ENCODE measurements around the gene COPS6.

Gene COPS6

DNA sequence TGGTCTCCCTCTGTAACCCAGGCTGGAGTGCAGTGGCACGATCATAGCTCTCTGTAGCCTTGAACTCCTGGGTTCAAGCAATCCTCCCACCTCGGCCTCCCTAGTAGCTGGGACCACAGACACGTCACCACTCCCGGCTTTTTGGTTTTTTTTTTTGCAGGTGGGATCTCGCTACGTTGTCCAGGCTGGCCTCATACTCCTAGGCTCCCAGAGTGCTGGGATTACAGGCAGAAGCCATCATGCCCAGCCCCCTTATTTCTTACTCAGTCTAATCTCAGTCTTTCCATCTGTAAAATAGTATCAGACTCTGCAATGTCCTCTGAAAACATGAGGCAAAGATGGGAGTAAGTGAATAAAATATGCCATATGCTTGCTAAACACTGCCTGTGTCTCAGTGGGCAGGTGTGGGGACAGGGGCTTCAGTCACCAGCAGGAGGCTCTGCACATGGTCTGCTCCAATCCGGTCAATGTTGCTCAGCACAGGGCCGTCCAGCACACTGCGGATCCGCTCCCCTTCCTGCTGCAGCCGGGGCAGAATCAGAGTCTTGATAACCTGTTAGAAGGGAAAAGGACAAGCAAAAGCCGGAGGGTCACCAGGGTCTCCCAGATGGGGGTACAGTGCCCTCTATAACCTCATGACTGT lies 20.9 kb downstream of the COPS6 start:
- no peak for TF ChIP-seq ZFP3 (CRISPR knock-in tag; IDR thresholded peaks at IDR 0.05)
- no peak for TF ChIP-seq OSR1 (CRISPR knock-in tag; IDR thresholded peaks at IDR 0.05)
- no peak for TF ChIP-seq SNAI2 (CRISPR knock-in tag; IDR thresholded peaks at IDR 0.05)
- no peak for TF ChIP-seq ESRRG (CRISPR knock-in tag; IDR thresholded peaks at IDR 0.05)
- TF ChIP-seq TCF4 (CRISPR knock-in tag; IDR thresholded peaks at IDR 0.05; ENCODE audit: borderline replicate concordance), result no peak
- no peak for TF ChIP-seq GLIS3 (CRISPR knock-in tag; IDR thresholded peaks at IDR 0.05)
- no peak for TF ChIP-seq PPARA (CRISPR knock-in tag; IDR thresholded peaks at IDR 0.05; ENCODE audit: borderline replicate concordance)
- TF ChIP-seq TOX (CRISPR knock-in tag; IDR thresholded peaks at IDR 0.05; ENCODE audit: borderline replicate concordance), result no peak
- TF ChIP-seq, protein P1, sequence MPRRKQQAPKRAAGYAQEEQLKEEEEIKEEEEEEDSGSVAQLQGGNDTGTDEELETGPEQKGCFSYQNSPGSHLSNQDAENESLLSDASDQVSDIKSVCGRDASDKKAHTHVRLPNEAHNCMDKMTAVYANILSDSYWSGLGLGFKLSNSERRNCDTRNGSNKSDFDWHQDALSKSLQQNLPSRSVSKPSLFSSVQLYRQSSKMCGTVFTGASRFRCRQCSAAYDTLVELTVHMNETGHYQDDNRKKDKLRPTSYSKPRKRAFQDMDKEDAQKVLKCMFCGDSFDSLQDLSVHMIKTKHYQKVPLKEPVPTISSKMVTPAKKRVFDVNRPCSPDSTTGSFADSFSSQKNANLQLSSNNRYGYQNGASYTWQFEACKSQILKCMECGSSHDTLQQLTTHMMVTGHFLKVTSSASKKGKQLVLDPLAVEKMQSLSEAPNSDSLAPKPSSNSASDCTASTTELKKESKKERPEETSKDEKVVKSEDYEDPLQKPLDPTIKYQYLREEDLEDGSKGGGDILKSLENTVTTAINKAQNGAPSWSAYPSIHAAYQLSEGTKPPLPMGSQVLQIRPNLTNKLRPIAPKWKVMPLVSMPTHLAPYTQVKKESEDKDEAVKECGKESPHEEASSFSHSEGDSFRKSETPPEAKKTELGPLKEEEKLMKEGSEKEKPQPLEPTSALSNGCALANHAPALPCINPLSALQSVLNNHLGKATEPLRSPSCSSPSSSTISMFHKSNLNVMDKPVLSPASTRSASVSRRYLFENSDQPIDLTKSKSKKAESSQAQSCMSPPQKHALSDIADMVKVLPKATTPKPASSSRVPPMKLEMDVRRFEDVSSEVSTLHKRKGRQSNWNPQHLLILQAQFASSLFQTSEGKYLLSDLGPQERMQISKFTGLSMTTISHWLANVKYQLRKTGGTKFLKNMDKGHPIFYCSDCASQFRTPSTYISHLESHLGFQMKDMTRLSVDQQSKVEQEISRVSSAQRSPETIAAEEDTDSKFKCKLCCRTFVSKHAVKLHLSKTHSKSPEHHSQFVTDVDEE (CRISPR knock-in tag; IDR thresholded peaks at IDR 0.05), result no peak
- TF ChIP-seq CSDC2 (CRISPR knock-in tag; IDR thresholded peaks at IDR 0.05), result no peak
- TF ChIP-seq ZNF70 (CRISPR knock-in tag; IDR thresholded peaks at IDR 0.05), result no peak
- TF ChIP-seq ZNF565 (CRISPR knock-in tag; conservative IDR thresholded peaks at IDR 0.05; ENCODE audit: low read depth), result no peak
- no peak for TF ChIP-seq CREB5 (CRISPR knock-in tag; IDR thresholded peaks at IDR 0.05; ENCODE audit: low read depth)
- TF ChIP-seq ZNF8 (CRISPR knock-in tag; IDR thresholded peaks at IDR 0.05), result no peak
- peak; percentile 42 for ATAC-seq

GRCh38 chr7:100111156-100111555 lies 22.4 kb downstream of the COPS6 start:
- no peak for ATAC-seq
- TF ChIP-seq ZFP30 (CRISPR knock-in tag; IDR thresholded peaks at IDR 0.05), result no peak
- TF ChIP-seq TCF4 (CRISPR knock-in tag; IDR thresholded peaks at IDR 0.05; ENCODE audit: borderline replicate concordance), result no peak
- TF ChIP-seq ZNF70 (CRISPR knock-in tag; IDR thresholded peaks at IDR 0.05), result no peak
- TF ChIP-seq ZC3H10 (CRISPR knock-in tag; IDR thresholded peaks at IDR 0.05), result no peak
- TF ChIP-seq SNAI2 (CRISPR knock-in tag; IDR thresholded peaks at IDR 0.05), result no peak
- TF ChIP-seq ESRRG (CRISPR knock-in tag; IDR thresholded peaks at IDR 0.05), result no peak
- TF ChIP-seq TOX (CRISPR knock-in tag; IDR thresholded peaks at IDR 0.05; ENCODE audit: borderline replicate concordance), result no peak
- no peak for TF ChIP-seq ZNF565 (CRISPR knock-in tag; conservative IDR thresholded peaks at IDR 0.05; ENCODE audit: low read depth)
- no peak for TF ChIP-seq GLIS3 (CRISPR knock-in tag; IDR thresholded peaks at IDR 0.05)
- no peak for TF ChIP-seq PPARA (CRISPR knock-in tag; IDR thresholded peaks at IDR 0.05; ENCODE audit: borderline replicate concordance)
- TF ChIP-seq BACH2 (CRISPR knock-in tag; IDR thresholded peaks at IDR 0.05; ENCODE audit: borderline replicate concordance), result no peak
- TF ChIP-seq ZNF8 (CRISPR knock-in tag; IDR thresholded peaks at IDR 0.05), result no peak
- TF ChIP-seq ARNTL (CRISPR knock-in tag; IDR thresholded peaks at IDR 0.05; ENCODE audit: borderline replicate concordance, low read depth), result no peak
- no peak for TF ChIP-seq RARB (CRISPR knock-in tag; IDR thresholded peaks at IDR 0.05)

DNA sequence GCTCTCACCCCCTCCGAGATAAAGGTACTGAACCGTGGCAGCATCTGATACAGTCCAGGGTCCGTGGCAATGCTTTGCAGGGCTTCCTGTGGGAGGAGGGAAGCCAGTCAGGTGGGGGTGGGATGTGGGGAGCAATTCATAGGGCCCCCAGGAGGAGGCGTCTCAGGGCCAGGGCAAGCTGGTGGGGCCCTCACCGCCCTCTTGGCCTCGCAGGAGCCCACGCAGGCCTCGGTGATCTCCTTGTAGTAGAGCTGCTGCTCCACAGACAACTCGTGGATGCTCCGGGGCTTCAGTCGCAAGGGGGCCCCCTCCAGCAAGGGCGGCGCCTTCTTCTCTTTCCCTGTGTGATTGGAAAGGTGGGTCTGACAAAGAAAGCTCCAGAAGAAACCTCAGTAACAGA lies 23.1 kb downstream of the COPS6 start:
- TF ChIP-seq OSR1 (CRISPR knock-in tag; IDR thresholded peaks at IDR 0.05), result no peak
- TF ChIP-seq ZFP3 (CRISPR knock-in tag; IDR thresholded peaks at IDR 0.05), result no peak
- no peak for TF ChIP-seq CSDC2 (CRISPR knock-in tag; IDR thresholded peaks at IDR 0.05)
- TF ChIP-seq ZNF70 (CRISPR knock-in tag; IDR thresholded peaks at IDR 0.05), result no peak
- TF ChIP-seq ISL1 (CRISPR knock-in tag; IDR thresholded peaks at IDR 0.05), result no peak
- TF ChIP-seq PPARA (CRISPR knock-in tag; IDR thresholded peaks at IDR 0.05; ENCODE audit: borderline replicate concordance), result no peak
- no peak for TF ChIP-seq RARB (CRISPR knock-in tag; IDR thresholded peaks at IDR 0.05)
- TF ChIP-seq ZNF565 (CRISPR knock-in tag; conservative IDR thresholded peaks at IDR 0.05; ENCODE audit: low read depth), result no peak
- no peak for TF ChIP-seq ZC3H10 (CRISPR knock-in tag; IDR thresholded peaks at IDR 0.05)
- no peak for ATAC-seq

DNA sequence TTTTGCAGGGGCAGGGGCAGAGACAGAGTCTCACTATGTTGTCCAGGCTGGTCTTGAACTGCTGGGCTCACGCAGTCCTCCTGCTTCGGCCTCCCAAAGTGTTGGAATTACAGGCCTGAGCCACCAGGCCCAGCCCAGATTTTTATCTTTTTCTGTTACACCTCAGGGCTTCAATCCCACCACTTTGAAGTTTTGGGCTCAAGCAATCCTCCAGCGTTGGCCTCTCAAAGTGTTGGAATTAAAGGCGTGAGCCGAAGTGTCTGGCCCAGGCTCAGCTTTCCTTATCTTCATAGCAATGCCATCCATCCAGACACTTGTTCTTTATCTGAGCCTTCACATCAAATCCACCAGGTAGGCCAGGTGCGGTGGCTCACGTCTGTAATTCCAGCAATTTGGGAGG lies 26.3 kb downstream of the COPS6 start:
- TF ChIP-seq OSR1 (CRISPR knock-in tag; IDR thresholded peaks at IDR 0.05), result no peak
- TF ChIP-seq TOX (CRISPR knock-in tag; IDR thresholded peaks at IDR 0.05; ENCODE audit: borderline replicate concordance), result no peak
- TF ChIP-seq ESRRG (CRISPR knock-in tag; IDR thresholded peaks at IDR 0.05), result no peak
- TF ChIP-seq RARB (CRISPR knock-in tag; IDR thresholded peaks at IDR 0.05), result no peak
- no peak for ATAC-seq

DNA sequence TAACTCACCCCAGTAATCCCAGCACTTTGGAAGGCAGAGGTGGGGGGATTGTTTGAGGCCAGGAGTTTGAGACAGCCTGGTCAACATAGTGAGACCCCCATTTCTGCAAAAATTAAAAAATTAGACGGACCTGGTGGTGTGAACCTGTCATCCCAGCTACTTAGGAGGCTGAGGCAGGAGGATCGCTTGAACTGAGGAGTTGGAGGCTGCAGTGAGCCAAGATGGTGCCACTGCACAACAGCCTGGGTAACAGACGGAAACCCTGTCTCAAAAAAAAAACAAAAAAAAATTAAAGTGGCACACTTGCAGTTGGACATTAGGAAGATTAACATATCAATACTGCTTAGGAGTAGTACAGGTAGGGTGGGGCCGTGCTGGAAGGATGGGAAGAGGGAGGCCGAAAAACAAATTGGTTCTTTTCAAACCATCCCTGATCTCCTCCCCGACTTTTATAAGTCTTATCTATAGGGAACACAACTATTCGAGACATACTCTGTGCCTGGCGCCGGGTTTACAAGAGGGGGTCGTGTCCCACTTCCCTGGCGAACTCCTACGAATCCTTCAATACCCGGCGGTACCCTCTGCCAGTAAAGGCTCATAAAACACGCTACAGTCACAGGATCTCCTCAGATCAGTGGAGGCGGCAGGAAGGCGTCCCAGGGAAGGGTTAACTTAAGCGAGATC lies 29.8 kb downstream of the COPS6 start:
- ATAC-seq, result no peak
- TF ChIP-seq ZNF8 (CRISPR knock-in tag; IDR thresholded peaks at IDR 0.05) (no peak), ZFP3 (CRISPR knock-in tag; IDR thresholded peaks at IDR 0.05) (peak; percentile 100)

Measured in SK-N-SH treated with all-trans-retinoic acid at 6 μM for 48 hours (cell line).